Uterus (tissue), 4 donors: ENCODE results near the gene MCTP2. TPM values are rescaled to one million over a fixed set of nuclear protein-coding genes. Genes with fewer than 3 reads are reported as not detected.

Experiments used
- DNase-seq, 2 donors: peaks; one replicate each; pipeline ENCODE4 v3.0.0-alpha.2; 2019 to 2020
- H3K27ac ChIP-seq, 2 donors: fragments of 200-600 bp; sonication (generic); 1 replicate in 1 of 2; 2 replicates in 1 of 2; pipeline ENCODE4 v1.5.1; 2016 to 2018
- H3K27me3 ChIP-seq, 2 donors: fragments of 200-600 bp; sonication (generic); one replicate each; pipeline ENCODE4 v1.5.1; 2018 to 2019; ENCODE audit warnings: control low read depth in 1 of 2
- H3K36me3 ChIP-seq, 2 donors: fragments of 200-600 bp; sonication (generic); one replicate each; pipeline ENCODE4 v1.5.1; 2019; ENCODE audit warnings: control low read depth in 1 of 2
- H3K4me1 ChIP-seq, 2 donors: fragments of 200-600 bp; sonication (generic); one replicate each; pipeline ENCODE4 v1.5.1; 2018 to 2019; ENCODE audit warnings: control low read depth in 1 of 2
- H3K4me3 ChIP-seq, 2 donors: fragments of 200-600 bp; sonication (generic); 1 replicate in 1 of 2; 2 replicates in 1 of 2; pipeline ENCODE4 v1.5.1; 2018 to 2019; ENCODE audit warnings: mild to moderate bottlenecking in 1 of 2
- H3K9me3 ChIP-seq, 2 donors: fragments of 200-600 bp; sonication (generic); one replicate each; pipeline ENCODE4 v1.5.1; 2019; ENCODE audit warnings: control low read depth in 1 of 2
- CTCF ChIP-seq, 4 experiments: fragments of 200-600 bp in 2 of 4; fragments of 450-650 bp in 2 of 4; sonication (generic) in 2 of 4; IDR thresholded peaks; one replicate each; pipeline ENCODE4 v1.5.1; 2016 to 2019; ENCODE audit warnings: antibody characterized with exemption in 4 of 4, mild to moderate bottlenecking in 2 of 4, moderate library complexity in 1 of 4
- POLR2A ChIP-seq, 2 donors: fragments of 450-650 bp; IDR thresholded peaks; one replicate each; pipeline ENCODE4 v1.6.1; 2016; ENCODE audit warnings: antibody characterized with exemption in 2 of 2, mild to moderate bottlenecking in 1 of 2, moderate library complexity in 1 of 2
- intact Hi-C: fragments of 100-400 bp; cut with DNase I; formaldehyde crosslinking; loops from one replicate; pipeline ENCODE4 v1.15.1; 2023; ENCODE audit warnings: low total_unique reads
- total RNA-seq, 4 donors: library from RNA; depleted of rRNA in 3 of 4; stranded (reverse); fragments of >200 nt in 3 of 4; gene quantifications; one replicate each; pipeline versions ENCODE4 v1.1.0 to v1.2.4, GENCODE V29; 2014 to 2023
- donor health status: DM: yes; HTN: yes; CAD: no.

MCTP2 gene
- total RNA-seq, 4 donors from 2014 or later: 3.3 to 98.9 (median 11.7) TPM

DNA sequence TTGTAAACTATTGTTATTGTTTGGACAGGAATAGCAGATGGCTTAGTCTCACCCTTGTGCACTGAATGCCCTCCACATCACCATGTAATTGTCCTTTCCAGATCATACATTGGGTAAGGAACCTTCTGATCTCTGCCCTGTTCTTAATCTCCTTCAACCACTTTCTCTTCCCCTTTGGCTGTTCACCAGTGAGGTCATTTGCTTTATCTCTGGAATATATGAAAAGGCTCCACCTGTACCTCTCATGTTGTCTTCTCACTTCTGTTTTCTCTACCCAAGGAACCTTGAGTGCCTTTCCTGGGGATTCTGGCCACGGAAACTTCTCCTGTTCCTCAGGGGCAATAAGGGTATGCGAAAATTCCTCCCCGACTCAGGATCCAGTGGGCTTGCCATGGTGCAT lies 28.5 kb downstream of the MCTP2 start:
- Histone ChIP-seq H3K4me3 (no peak overlapping the region), H3K27ac (no peak overlapping the region), H3K27me3 (no peaks in the 10 kb centered on the region), H3K36me3 (no peaks in the 10 kb centered on the region), H3K4me1 (no peaks in the 10 kb centered on the region), H3K9me3 (no peaks in the 10 kb centered on the region)
- no peak for DNase-seq
- intact Hi-C loops: no loop called here
- TF ChIP-seq CTCF (IDR thresholded peaks at IDR 0.05) (no peak), POLR2A (IDR thresholded peaks at IDR 0.05) (no peak)

- Histone ChIP-seq H3K4me3 (no peak overlapping the region), H3K36me3 (no peaks in the 10 kb centered on the region), H3K9me3 (no peaks in the 10 kb centered on the region), H3K27me3 (no peaks in the 10 kb centered on the region), H3K27ac (no peak overlapping the region), H3K4me1 (no peaks in the 10 kb centered on the region)
- intact Hi-C loops: no loop called here
- no peak for DNase-seq
- no peak for TF ChIP-seq CTCF (IDR thresholded peaks at IDR 0.05)
- TF ChIP-seq POLR2A (IDR thresholded peaks at IDR 0.05): no peak
Observed at GRCh38 chr15:94262201-94262600, 30.8 kb downstream of the MCTP2 start.

- TF ChIP-seq POLR2A (IDR thresholded peaks at IDR 0.05) (no peak), CTCF (IDR thresholded peaks at IDR 0.05) (no peak)
- Histone ChIP-seq H3K27ac (no peak overlapping the region), H3K4me3 (no peak overlapping the region), H3K36me3 (no peaks in the 10 kb centered on the region), H3K4me1 (no peaks in the 10 kb centered on the region), H3K27me3 (no peaks in the 10 kb centered on the region), H3K9me3 (no peaks in the 10 kb centered on the region)
- intact Hi-C loops: no loop called here
- no peak for DNase-seq
Observed at GRCh38 chr15:94263341-94264273, 32.2 kb downstream of the MCTP2 start.

DNA sequence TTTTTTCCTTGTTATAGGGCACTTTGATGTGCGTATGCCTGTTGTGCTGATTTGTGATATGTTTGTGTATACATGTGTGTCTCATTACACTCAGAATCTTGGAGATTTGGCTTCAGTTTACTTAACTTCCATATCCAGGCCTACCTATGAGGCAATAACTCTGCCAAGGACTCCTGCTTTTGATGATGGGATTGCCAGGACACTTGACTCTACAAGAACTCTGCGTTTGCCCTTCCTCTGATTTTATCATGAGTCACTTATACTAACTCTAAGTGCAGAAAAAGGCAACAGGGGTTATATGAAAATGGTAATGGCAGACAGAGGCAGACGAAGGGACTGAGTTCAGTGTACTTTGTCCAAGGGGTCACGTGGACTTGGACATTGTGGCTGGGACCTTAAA lies 33.6 kb downstream of the MCTP2 start:
- H3K36me3 ChIP-seq: no peaks in the 10 kb centered on the region
- no peak overlapping the region for H3K27ac ChIP-seq
- no peaks in the 10 kb centered on the region for H3K9me3 ChIP-seq
- TF ChIP-seq POLR2A (IDR thresholded peaks at IDR 0.05) (no peak), CTCF (IDR thresholded peaks at IDR 0.05) (no peak)
- no peak for DNase-seq
- no peaks in the 10 kb centered on the region for H3K27me3 ChIP-seq
- H3K4me3 ChIP-seq: no peak overlapping the region
- no peaks in the 10 kb centered on the region for H3K4me1 ChIP-seq
- intact Hi-C loops: no loop called here

DNA sequence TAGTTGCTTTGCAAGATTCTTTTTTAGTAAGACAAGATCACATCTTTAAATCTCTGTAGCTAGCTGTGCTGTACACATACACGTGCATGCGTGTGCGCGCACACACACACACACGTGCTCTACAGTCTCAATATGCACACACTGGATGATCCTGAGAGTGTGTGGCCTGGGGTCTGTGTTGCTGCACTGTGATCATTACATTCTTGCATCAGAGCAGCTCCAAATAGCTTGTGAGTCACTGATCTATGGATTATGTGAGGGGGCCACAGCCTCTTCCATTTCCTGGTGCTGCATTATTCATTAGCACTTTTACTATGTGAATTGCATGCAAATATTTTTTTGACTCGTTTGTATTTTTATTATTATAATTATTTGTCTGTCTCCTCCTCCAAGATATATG lies 34.6 kb downstream of the MCTP2 start:
- H3K27ac ChIP-seq: no peak overlapping the region
- no peak for TF ChIP-seq POLR2A (IDR thresholded peaks at IDR 0.05)
- TF ChIP-seq CTCF (IDR thresholded peaks at IDR 0.05): no peak
- no peaks in the 10 kb centered on the region for H3K9me3 ChIP-seq
- no peaks in the 10 kb centered on the region for H3K4me1 ChIP-seq
- H3K27me3 ChIP-seq: no peaks in the 10 kb centered on the region
- intact Hi-C loops: no loop called here
- H3K36me3 ChIP-seq: no peaks in the 10 kb centered on the region
- H3K4me3 ChIP-seq: no peak overlapping the region
- DNase-seq: no peak
